Hepatocyte (in vitro differentiated cells): Measurements from ENCODE around the gene HNF4A.

ENCODE experiments used
- CTCF ChIP-seq: fragments of 200-600 bp; sonication (generic); IDR thresholded peaks from 2 replicates; pipeline ENCODE4 v1.5.1; 2016; ENCODE audit warnings: antibody characterized with exemption, mild to moderate bottlenecking; ENCODE audit not compliant: poor library complexity
- EZH2 ChIP-seq: fragments of 200-600 bp; sonication (generic); IDR thresholded peaks from 2 replicates; pipeline ENCODE4 v1.6.1; 2016; ENCODE audit warnings: antibody characterized with exemption, mild to moderate bottlenecking, borderline replicate concordance
- EZH2phosphoT487 ChIP-seq: fragments of 200-600 bp; sonication (generic); IDR thresholded peaks from one replicate; pipeline ENCODE4 v1.6.1; 2018; ENCODE audit warnings: antibody characterized with exemption, mild to moderate bottlenecking, low read depth, moderate library complexity; ENCODE audit not compliant: unreplicated experiment, severe bottlenecking

- TF ChIP-seq CTCF: no peak
- no peak for TF ChIP-seq EZH2
- no peak for TF ChIP-seq EZH2phosphoT487
Observed at GRCh38 chr20:44449864-44450263, 94.4 kb downstream of the HNF4A start.
